K562 (cell line): ENCODE results near the gene DNMT1.

Experiments
- CBX5 ChIP-seq: IDR thresholded peaks from 2 replicates; pipeline ENCODE4 v1.6.1; 2014; ENCODE audit warnings: low read depth, borderline replicate concordance
- HDGF ChIP-seq: fragments of 450-650 bp; IDR thresholded peaks from 2 replicates; pipeline ENCODE4 v1.6.1; 2016
- JUN ChIP-seq, 2 experiments: sonication (generic) in 1 of 2; formaldehyde crosslinking in 1 of 2; IDR thresholded peaks; 2 replicates each; pipeline versions ENCODE4 v1.6.1 to v1.8.0; 2012 to 2022; ENCODE audit warnings: borderline replicate concordance in 2 of 2, mild to moderate bottlenecking in 2 of 2, improper control_type of control experiment in 1 of 2, low read depth in 1 of 2, low read length in 1 of 2, missing genetic modification reagents in 1 of 2
- MAX ChIP-seq: sonication (generic); formaldehyde crosslinking; IDR thresholded peaks from 2 replicates; pipeline ENCODE4 v1.9.0; 2022; ENCODE audit warnings: mild to moderate bottlenecking, missing genetic modification reagents
- MTA1 ChIP-seq: fragments of 450-650 bp; IDR thresholded peaks from 2 replicates; pipeline ENCODE4 v1.6.1; 2017; ENCODE audit warnings: borderline replicate concordance
- PML ChIP-seq: IDR thresholded peaks from 2 replicates; pipeline ENCODE4 v1.6.1; 2012; ENCODE audit warnings: low read length, inconsistent platforms
- POLR2A ChIP-seq: fragments of 450-650 bp; conservative IDR thresholded peaks from 2 replicates; pipeline ENCODE4 v1.6.1; 2016
- PTBP1 ChIP-seq: fragments of 200-400 bp; formaldehyde crosslinking; IDR thresholded peaks from 2 replicates; pipeline ENCODE4 v1.6.1; 2017; ENCODE audit warnings: low read depth, low read length
- RERE ChIP-seq: sonication (generic); formaldehyde crosslinking; IDR thresholded peaks from 2 replicates; pipeline ENCODE4 v1.8.0; 2023; ENCODE audit warnings: missing genetic modification reagents, mild to moderate bottlenecking, borderline replicate concordance
- ZNF140 ChIP-seq: fragments of 250-450 bp; sonication (Bioruptor Pico); IDR thresholded peaks from 2 replicates; pipeline ENCODE4 v1.8.0; 2021; ENCODE audit warnings: moderate library complexity, mild to moderate bottlenecking, inconsistent platforms
- ZNF780A ChIP-seq: fragments of 250-450 bp; sonication (Bioruptor Pico); IDR thresholded peaks from 2 replicates; pipeline ENCODE4 v1.5.0; 2021; ENCODE audit warnings: mild to moderate bottlenecking
- TF ChIP-seq, protein P1 (sequence below), 3 experiments: IDR thresholded peaks in 2 of 3; conservative IDR thresholded peaks in 1 of 3; 2 replicates each; pipeline ENCODE4 v1.5.1; 2011 to 2012; ENCODE audit warnings: low read length in 3 of 3, mild to moderate bottlenecking in 3 of 3, control low read depth in 2 of 3, improper control_type of control experiment in 1 of 3, inconsistent platforms in 1 of 3, low read depth in 1 of 3, mixed read lengths in 1 of 3, moderate library complexity in 1 of 3; ENCODE audit not compliant: insufficient read depth in 2 of 3
- TF ChIP-seq, protein P2 (sequence below): sonication (generic); formaldehyde crosslinking; IDR thresholded peaks from 2 replicates; pipeline ENCODE4 v1.8.1; 2023; ENCODE audit warnings: mild to moderate bottlenecking, missing genetic modification reagents, moderate library complexity

GRCh38 chr19:10085641-10086590 is 108.8 kb downstream of the DNMT1 start, which contains the start of gene SHFL:
- TF ChIP-seq POLR2A (peak; percentile 38; the same call in 1 of the 2 replicates), PML (no peak), MTA1 (no peak), RERE (CRISPR knock-in tag) (no peak), CBX5 (no peak), HDGF (peak; percentile 97), JUN (IDR thresholded peaks at IDR 0.05; ENCODE audit: borderline replicate concordance, low read depth, low read length) (no peak), JUN (CRISPR knock-in tag; IDR thresholded peaks at IDR 0.05; ENCODE audit: borderline replicate concordance) (no peak), MAX (CRISPR knock-in tag) (no peak; the same call in none of the 2 replicates), ZNF780A (CRISPR knock-in tag) (no peak), PTBP1 (peak; percentile 86; the same call in 1 of the 2 replicates), ZNF140 (CRISPR knock-in tag) (no peak)
- TF ChIP-seq, protein P1, sequence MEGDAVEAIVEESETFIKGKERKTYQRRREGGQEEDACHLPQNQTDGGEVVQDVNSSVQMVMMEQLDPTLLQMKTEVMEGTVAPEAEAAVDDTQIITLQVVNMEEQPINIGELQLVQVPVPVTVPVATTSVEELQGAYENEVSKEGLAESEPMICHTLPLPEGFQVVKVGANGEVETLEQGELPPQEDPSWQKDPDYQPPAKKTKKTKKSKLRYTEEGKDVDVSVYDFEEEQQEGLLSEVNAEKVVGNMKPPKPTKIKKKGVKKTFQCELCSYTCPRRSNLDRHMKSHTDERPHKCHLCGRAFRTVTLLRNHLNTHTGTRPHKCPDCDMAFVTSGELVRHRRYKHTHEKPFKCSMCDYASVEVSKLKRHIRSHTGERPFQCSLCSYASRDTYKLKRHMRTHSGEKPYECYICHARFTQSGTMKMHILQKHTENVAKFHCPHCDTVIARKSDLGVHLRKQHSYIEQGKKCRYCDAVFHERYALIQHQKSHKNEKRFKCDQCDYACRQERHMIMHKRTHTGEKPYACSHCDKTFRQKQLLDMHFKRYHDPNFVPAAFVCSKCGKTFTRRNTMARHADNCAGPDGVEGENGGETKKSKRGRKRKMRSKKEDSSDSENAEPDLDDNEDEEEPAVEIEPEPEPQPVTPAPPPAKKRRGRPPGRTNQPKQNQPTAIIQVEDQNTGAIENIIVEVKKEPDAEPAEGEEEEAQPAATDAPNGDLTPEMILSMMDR (IDR thresholded peaks at IDR 0.05 in 2 of 3, conservative IDR thresholded peaks at IDR 0.05 in 1 of 3; ENCODE audit: insufficient read depth in 2 of 3, low read depth in 1 of 3, low read length in 3 of 3), result no peak
- TF ChIP-seq, protein P2, sequence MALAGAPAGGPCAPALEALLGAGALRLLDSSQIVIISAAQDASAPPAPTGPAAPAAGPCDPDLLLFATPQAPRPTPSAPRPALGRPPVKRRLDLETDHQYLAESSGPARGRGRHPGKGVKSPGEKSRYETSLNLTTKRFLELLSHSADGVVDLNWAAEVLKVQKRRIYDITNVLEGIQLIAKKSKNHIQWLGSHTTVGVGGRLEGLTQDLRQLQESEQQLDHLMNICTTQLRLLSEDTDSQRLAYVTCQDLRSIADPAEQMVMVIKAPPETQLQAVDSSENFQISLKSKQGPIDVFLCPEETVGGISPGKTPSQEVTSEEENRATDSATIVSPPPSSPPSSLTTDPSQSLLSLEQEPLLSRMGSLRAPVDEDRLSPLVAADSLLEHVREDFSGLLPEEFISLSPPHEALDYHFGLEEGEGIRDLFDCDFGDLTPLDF (CRISPR knock-in tag), result no peak
